GM21390 (cell line): ENCODE results near the gene SNX33.
"Not testable (repeated sequence)": the region's sequence is repeated elsewhere in the genome, so short reads cannot be mapped to it uniquely, and the experiment has no call there.

Experiments used
- ATAC-seq: cut with Tn5 transposase; IDR thresholded peaks from one replicate; pipeline ENCODE4 v1.9.1; 2021; ENCODE audit not compliant: unreplicated experiment

SNX33 gene

GRCh38 chr15:75680007-75680789 is 32.5 kb downstream of the SNX33 start:
- no peak for ATAC-seq

GRCh38 chr15:75682181-75683135 is 34.7 kb downstream of the SNX33 start:
- ATAC-seq = no peak

DNA sequence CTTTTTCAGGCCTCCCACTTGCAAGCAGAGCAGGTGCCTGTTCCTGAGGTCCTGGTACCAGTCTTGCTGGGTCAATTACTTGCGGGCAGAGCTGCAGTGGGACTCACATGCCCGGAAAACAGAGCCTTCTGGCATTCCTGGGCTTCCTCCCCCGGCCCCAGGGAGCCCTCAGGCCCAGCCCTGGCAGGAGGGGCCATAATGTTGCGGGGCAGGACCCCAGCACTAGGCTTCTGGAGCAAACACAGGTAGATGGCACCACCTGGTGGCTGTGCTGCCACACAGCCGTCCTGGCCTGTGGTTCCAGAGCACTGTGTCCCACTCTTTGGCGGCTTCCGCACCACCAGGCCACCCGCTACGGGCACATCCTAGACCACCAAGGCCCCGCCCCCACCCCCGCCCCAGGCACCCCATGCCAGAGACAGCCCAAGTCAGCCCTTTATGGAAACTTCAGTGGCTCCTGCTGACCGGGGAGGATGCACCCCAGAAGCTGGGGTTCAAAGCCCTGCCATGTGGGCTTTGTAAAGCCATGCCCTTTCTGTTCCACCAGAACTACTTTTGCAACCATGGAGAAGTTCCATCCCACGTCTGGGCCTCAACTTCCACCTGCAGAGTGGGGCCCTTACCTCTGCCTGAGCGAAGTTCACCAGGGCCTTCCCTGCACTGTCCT is 36.1 kb downstream of the SNX33 start:
- ATAC-seq = not testable (repeated sequence)

GRCh38 chr15:75684648-75685047 is 36.9 kb downstream of the SNX33 start:
- ATAC-seq = no peak

DNA sequence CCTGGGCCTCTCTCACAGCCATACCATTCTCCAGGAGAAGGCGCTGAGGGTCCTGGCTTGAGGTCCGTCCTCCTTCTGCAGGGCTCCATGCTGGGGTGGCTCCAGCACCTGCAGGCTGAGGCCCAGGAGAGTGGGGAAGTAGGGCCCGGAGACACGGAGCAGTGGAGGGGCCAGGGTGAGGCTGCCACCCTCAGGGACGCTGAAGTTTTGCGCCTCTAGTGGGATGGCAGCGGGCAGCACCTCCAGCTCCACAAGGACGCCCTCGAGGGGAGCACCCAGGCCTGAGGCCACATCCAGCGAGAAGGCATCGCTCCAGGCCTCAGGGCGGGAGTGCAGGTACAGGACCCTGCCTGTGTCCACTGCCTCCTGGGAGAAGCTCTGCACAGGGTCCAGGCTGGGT is 37.5 kb downstream of the SNX33 start:
- ATAC-seq = no peak

DNA sequence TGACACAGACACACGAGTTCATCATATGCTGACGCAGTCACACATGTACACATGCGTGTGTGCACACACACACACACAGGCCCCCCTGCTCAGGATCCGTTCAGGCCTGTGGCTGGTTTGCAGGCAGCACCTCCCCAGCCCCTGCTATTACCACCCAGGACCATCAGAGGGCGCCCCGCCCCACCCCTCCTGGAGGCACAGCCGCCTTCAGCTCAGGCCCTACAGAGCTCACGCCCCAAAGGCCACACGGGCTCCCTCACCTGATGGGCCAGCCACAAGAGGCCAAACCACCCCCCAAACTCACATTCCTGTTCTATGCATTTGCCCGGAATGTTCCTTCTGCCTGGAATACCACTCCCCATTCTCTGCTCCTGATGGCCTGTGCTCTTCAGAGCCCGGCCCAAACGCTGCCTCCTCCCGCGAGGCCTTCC is 38.5 kb downstream of the SNX33 start:
- peak; percentile 51 for ATAC-seq

DNA sequence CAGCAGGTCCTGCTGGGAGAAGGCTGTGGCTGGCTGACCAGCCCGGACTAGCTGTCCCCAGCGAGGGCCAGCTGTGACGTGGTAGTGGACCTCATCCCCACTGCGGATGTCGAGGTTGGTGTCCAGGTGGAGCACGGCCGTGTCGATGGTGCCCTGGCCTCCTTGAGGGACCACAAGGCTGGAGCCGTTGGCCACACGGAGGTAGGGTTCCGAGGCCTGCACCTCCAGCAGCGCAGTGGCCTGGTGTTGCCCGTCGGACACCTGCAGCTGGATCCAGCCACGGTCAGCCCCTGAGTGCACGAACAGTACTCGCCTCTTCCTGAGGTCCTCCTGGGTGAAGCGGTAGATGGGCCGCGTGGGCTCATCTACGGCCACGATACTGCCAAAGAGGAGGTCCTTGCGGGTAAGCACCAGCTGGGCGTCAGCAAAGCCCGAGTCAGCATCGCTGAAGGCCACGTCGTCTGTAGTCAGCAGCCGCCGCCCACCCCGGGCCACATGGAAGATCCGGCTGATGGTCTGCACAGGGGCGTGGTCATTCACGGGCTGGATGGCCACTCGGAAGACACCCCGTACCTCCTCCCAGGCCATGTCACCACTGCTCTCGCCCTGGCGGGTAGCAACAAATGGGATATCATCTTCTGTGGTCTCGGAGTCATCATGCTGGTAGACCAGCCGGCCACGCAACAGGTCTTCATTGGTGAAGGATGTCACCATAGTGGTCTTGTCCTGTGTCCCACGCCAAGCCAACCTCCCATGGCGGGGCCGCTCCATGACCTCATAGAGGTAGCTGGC is 40.0 kb downstream of the SNX33 start:
- ATAC-seq = no peak

- ATAC-seq = no peak
Measured at GRCh38 chr15:75688278-75688557, 40.5 kb downstream of the SNX33 start.

DNA sequence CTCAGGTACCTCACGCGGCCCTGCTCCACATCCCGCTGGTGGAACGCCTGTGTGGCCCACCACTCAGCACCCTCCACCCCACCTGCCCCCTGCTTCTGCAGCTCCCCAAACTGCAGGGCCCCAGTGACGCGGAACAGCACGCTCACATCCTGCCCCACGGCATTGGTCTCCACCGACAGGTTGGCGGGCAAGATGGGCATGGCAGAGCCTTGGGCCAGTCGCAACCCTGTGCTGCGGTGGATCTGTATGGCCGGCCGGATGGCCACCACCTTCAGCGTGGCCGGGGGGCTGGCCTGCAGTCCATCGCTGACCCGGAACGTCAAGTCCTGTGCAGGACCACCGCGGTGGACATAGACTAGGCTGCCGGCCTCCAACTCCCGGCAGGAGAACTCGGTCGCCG is 41.1 kb downstream of the SNX33 start:
- no peak for ATAC-seq

DNA sequence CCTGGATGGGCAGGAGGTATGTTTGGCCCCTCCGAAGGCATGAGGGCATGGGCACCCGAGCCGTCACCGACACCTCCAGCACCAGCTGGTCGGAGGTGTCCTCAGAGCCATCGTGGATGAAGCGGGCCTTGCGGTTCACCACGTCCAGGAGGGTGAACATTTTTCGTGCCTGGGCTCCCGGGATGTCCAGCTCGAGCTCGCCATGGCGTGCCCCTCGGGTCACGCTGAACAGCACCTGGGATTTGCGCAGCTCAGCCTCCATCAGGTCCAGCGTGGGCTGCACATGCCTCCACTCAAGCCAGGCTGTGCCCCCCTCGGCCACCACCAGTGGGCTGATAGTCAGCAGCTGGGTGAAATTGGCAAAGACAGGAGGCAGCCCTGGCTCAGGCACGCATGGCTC is 41.7 kb downstream of the SNX33 start:
- not testable (repeated sequence) for ATAC-seq

DNA sequence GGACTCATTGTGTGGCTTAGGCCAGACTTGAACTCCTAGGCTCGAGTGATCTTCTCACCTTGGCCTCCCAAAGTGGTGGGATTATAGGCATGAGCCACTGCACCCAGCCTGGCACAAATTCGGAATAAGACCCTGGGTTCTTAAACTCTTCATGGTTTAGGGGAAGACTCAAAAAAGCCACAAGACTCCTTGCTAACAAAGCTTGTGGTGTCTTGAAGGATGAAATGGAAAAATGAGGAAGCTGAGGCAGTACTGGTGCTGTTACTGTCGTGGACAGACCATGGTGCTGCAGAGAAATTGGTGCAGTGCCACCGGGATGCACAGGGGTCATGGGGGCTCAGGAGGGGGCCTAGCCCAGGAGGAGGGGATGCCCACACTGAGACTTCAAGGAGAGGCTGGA is 44.6 kb downstream of the SNX33 start:
- not testable (repeated sequence) for ATAC-seq

DNA sequence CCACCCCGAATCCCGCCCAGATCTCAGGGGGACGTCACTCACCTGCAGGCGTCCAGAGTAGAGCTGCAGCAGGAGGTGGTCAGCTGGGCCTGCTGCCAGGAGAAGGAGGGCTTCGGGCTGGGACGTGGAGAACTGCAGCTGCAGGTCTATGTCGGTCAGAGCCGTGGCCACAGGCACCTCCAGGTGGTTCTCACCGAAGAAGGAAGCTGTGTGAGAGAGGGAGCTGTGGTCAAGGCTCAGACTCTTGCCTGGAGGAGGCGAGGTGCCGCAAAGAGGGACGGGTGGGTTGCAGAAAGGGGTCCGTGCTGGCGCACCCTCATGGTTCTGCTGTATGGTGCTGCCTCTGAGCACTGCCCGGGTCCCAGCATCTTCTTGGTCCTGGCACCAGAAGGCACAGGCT is 45.3 kb downstream of the SNX33 start:
- not testable (repeated sequence) for ATAC-seq

GRCh38 chr15:75693501-75694240 is 46.0 kb downstream of the SNX33 start:
- ATAC-seq = no peak

GRCh38 chr15:75694241-75695182 is 46.8 kb downstream of the SNX33 start:
- no peak for ATAC-seq

- no peak for ATAC-seq
Measured at GRCh38 chr15:75695220-75695619, 47.5 kb downstream of the SNX33 start.

DNA sequence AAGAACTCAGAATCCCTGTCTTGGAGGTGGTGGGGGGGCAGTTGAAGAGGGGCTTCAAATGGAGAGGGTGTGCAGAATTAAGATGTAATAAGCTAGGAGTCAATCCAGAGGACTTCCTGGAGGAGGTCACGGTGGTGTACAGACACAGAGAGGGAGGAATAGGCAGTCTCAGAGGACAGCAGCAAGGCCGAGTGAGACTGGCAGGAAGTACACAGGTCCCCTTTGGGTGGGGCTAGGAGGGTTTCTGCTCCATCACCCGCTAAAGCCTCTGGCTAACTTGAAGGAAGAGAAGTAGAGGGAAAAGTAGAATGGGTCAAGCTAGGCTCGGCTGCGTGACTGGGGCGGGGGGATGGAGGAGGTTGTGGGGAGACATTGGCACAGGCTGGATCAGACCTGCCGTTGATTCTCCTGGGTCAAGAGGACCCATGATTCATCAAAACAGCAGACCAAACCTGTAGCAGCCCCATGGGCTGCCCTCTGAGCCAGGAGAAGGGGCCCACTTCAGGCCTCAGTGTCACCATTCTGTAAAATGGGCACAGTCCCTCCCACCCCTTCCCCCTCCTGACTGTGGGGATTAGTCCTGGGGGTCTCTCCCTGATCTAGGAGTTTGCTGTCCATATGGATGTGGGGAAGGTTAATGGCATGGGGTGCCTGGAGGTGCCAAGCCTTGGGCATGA is 48.1 kb downstream of the SNX33 start:
- ATAC-seq = no peak

DNA sequence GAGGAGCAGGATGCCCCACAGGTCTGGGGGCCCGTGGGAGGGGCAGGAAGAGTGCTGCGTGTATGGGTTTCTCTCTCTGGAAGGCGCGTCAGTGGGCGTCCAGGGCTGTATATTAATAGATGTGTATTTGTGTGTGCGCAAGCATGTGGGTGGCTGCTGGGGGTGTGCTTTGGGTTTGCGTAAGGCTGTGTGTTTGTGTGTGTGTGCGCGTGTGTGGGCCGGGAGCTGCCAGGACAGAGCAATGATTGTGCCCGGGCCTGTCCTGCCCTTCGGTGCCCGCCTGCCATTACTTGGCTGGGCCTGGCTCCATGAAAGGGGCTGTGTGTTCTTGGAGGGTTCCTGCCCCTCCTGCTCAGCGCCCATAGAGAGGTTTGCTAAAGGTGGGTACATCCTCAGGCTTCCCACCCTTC is 48.6 kb downstream of the SNX33 start:
- ATAC-seq = no peak

- ATAC-seq = no peak
Measured at GRCh38 chr15:75696854-75697259, 49.1 kb downstream of the SNX33 start.
